PC-3 (cell line): Measurements from ENCODE around the gene CKAP2. TPM values are rescaled to one million over a fixed set of nuclear protein-coding genes. Genes with fewer than 3 reads are reported as not detected.

Experiments
- ATAC-seq: fragments of 200-7000 bp; cut with Tn5 transposase; 2 replicates; pipeline ENCODE4 v1.9.1; 2020; ENCODE audit warnings: mild to moderate bottlenecking, moderate library complexity
- BruUV-seq: library from RNA; stranded (reverse); fragments of 400-500 nt; replicated peaks from 2 replicates; lab custom pipeline; 2021; lab: Mats Ljungman, UMichigan
- CTCF ChIA-PET: fragments of 300-600 bp; sonication (Branson Sonifier 250); formaldehyde crosslinking; loops from one replicate; lab custom pipeline; 2022; ENCODE audit warnings: antibody characterized with exemption; lab: Charles Lee
- POLR2A ChIA-PET: fragments of 300-600 bp; sonication (Branson Sonifier 250); formaldehyde crosslinking; loops from one replicate; lab custom pipeline; 2022; ENCODE audit warnings: antibody characterized with exemption; ENCODE audit not compliant: unreplicated experiment; lab: Charles Lee
- DNase-seq: peaks from one replicate; pipeline ENCODE4 v3.0.0-alpha.2; 2015
- H2AFZ ChIP-seq: fragments of 300-600 bp; sonication (generic); 2 replicates; pipeline ENCODE4 v1.6.0; 2016; ENCODE audit warnings: antibody characterized with exemption, low read length
- H3F3A ChIP-seq: fragments of 300-600 bp; sonication (generic); one replicate; pipeline ENCODE4 v1.6.0; 2017; ENCODE audit warnings: antibody characterized with exemption, low read length, control low read depth, mild to moderate bottlenecking; ENCODE audit not compliant: unreplicated experiment
- H3K27ac ChIP-seq: fragments of 300-600 bp; sonication (generic); 2 replicates; pipeline ENCODE4 v1.5.1; 2016; ENCODE audit warnings: mild to moderate bottlenecking, low read length
- H3K27me3 ChIP-seq: fragments of 300-600 bp; sonication (generic); 2 replicates; pipeline ENCODE4 v1.6.1; 2016; ENCODE audit warnings: low read length, mixed read lengths
- H3K36me3 ChIP-seq: fragments of 300-600 bp; sonication (generic); 2 replicates; pipeline ENCODE4 v1.6.1; 2016; ENCODE audit warnings: low read depth, mixed run types, low read length, mixed read lengths
- H3K4me1 ChIP-seq: fragments of 300-600 bp; sonication (generic); 2 replicates; pipeline ENCODE4 v1.5.1; 2016; ENCODE audit warnings: low read length; ENCODE audit not compliant: insufficient read depth
- H3K4me2 ChIP-seq: fragments of 300-600 bp; sonication (generic); 2 replicates; pipeline ENCODE4 v1.6.0; 2016; ENCODE audit warnings: low read length
- H3K4me3 ChIP-seq: fragments of 300-600 bp; sonication (generic); 2 replicates; pipeline ENCODE4 v1.5.1; 2016; ENCODE audit warnings: mild to moderate bottlenecking, low read length, mixed read lengths
- H3K79me2 ChIP-seq: fragments of 300-600 bp; sonication (generic); 2 replicates; pipeline ENCODE4 v1.6.1; 2017; ENCODE audit warnings: low read length, mixed read lengths
- H3K9ac ChIP-seq: fragments of 300-600 bp; sonication (generic); 2 replicates; pipeline ENCODE4 v1.6.0; 2016; ENCODE audit warnings: mild to moderate bottlenecking, low read length
- H3K9me2 ChIP-seq: fragments of 300-600 bp; sonication (generic); replicated peaks from 2 replicates; pipeline ENCODE4 v1.6.1; 2016; ENCODE audit warnings: mixed run types, low read length, mixed read lengths
- H3K9me3 ChIP-seq: fragments of 300-600 bp; sonication (generic); 2 replicates; pipeline ENCODE4 v1.6.1; 2016; ENCODE audit warnings: low read length, mixed read lengths
- H4K20me1 ChIP-seq: fragments of 300-600 bp; sonication (generic); 2 replicates; pipeline ENCODE4 v1.6.1; 2016; ENCODE audit warnings: low read length, mixed read lengths
- CTCF ChIP-seq: fragments of 300-600 bp; sonication (generic); conservative IDR thresholded peaks from 2 replicates; pipeline ENCODE4 v1.5.1; 2017; ENCODE audit warnings: antibody characterized with exemption, low read depth, mild to moderate bottlenecking, low read length
- EZH2 ChIP-seq: fragments of 300-600 bp; sonication (generic); IDR thresholded peaks from one replicate; pipeline ENCODE4 v1.6.1; 2017; ENCODE audit warnings: antibody characterized with exemption, mild to moderate bottlenecking, low read length; ENCODE audit not compliant: unreplicated experiment
- EZH2phosphoT487 ChIP-seq: fragments of 300-600 bp; sonication (generic); IDR thresholded peaks from 2 replicates; pipeline ENCODE4 v1.6.1; 2018; ENCODE audit warnings: mild to moderate bottlenecking, antibody characterized with exemption, low read length, borderline replicate concordance
- intact Hi-C: fragments of 100-400 bp; cut with micrococcal nuclease; formaldehyde crosslinking; loops from 2 replicates; pipeline ENCODE4 v1.9.0; 2023
- total RNA-seq: library from RNA; depleted of rRNA; stranded (reverse); fragments of >200 nt; gene quantifications from 2 replicates; pipeline ENCODE4 v1.2.3, GENCODE V29; 2014

Gene CKAP2
- total RNA-seq, 1 experiment from 2014 or later: 30.7 TPM

GRCh38 chr13:52452470-52452869 is 2.8 kb upstream of the CKAP2 start:
- no TSS peak for BruUV-seq
- H3K79me2 ChIP-seq: peaks cover 59% of the 10 kb centered on the region
- H3K27ac ChIP-seq: no peak overlapping the region
- H3K4me3 ChIP-seq: no peak overlapping the region
- DNase-seq: no peak
- H3K9me2 ChIP-seq: no peaks in the 10 kb centered on the region
- no peaks in the 10 kb centered on the region for H3F3A ChIP-seq
- 0 out of 2 replicates have a peak, but pooled peaks cover 5% of the 10 kb centered on the region for H4K20me1 ChIP-seq
- H3K9me3 ChIP-seq: no peaks in the 10 kb centered on the region
- peaks cover 26% of the 10 kb centered on the region for H3K4me1 ChIP-seq
- H3K4me2 ChIP-seq: no peak overlapping the region
- ChIA-PET CTCF (no interaction called here), POLR2A (no interaction called here)
- H2AFZ ChIP-seq: no peak overlapping the region
- H3K36me3 ChIP-seq: no peaks in the 10 kb centered on the region; the same call in 1 of the 2 replicates
- no peak overlapping the region for H3K9ac ChIP-seq
- no peaks in the 10 kb centered on the region for H3K27me3 ChIP-seq
- ATAC-seq: no peak
- intact Hi-C loops: no loop called here
- TF ChIP-seq CTCF (no peak), EZH2phosphoT487 (no peak), EZH2 (no peak)

GRCh38 chr13:52454459-52454819 is 839 bp upstream of the CKAP2 start:
- ATAC-seq (no peak), DNase-seq (peak; percentile 11)
- H3K9me2 ChIP-seq: no peaks in the 10 kb centered on the region
- H4K20me1 ChIP-seq: no peaks in the 10 kb centered on the region
- H3K36me3 ChIP-seq: no peaks in the 10 kb centered on the region; the same call in 1 of the 2 replicates
- ChIA-PET CTCF (no interaction called here), POLR2A (no interaction called here)
- peak overlapping the region; percentile 99 for H2AFZ ChIP-seq
- H3K9ac ChIP-seq: peak overlapping the region; percentile 84
- H3K4me3 ChIP-seq: peak overlapping the region; percentile 96
- TF ChIP-seq CTCF (no peak), EZH2phosphoT487 (no peak), EZH2 (no peak)
- H3K27me3 ChIP-seq: no peaks in the 10 kb centered on the region
- H3K4me2 ChIP-seq: peak overlapping the region; percentile 97
- no peak overlapping the region for H3K27ac ChIP-seq
- intact Hi-C loops: no loop called here
- H3F3A ChIP-seq: no peaks in the 10 kb centered on the region
- peaks cover 25% of the 10 kb centered on the region for H3K4me1 ChIP-seq
- no peaks in the 10 kb centered on the region for H3K9me3 ChIP-seq
- peaks cover 56% of the 10 kb centered on the region for H3K79me2 ChIP-seq
- no TSS peak for BruUV-seq

- DNase-seq: peak; percentile 41
- CTCF ChIA-PET: no interaction called here
- no TSS peak for BruUV-seq
Observed at GRCh38 chr13:52455677-52456041, 381 bp downstream of the CKAP2 start.

More at GRCh38 chr13:52455677-52456041, 381 bp downstream of the CKAP2 start:
- Histone ChIP-seq H2AFZ (peak overlapping the region; percentile 99), H3K27ac (peak overlapping the region; percentile 47), H3K79me2 (peaks cover 60% of the 10 kb centered on the region), H4K20me1 (no peaks in the 10 kb centered on the region), H3F3A (no peaks in the 10 kb centered on the region), H3K9me2 (no peaks in the 10 kb centered on the region), H3K4me2 (peak overlapping the region; percentile 97), H3K4me3 (peak overlapping the region; percentile 96), H3K4me1 (peaks cover 26% of the 10 kb centered on the region), H3K9me3 (no peaks in the 10 kb centered on the region), H3K27me3 (no peaks in the 10 kb centered on the region), H3K9ac (peak overlapping the region; percentile 84), H3K36me3 (peaks cover under 1% of the 10 kb centered on the region)
- TF ChIP-seq CTCF: no peak
- ATAC-seq: peak; percentile 44
- intact Hi-C loops: loop anchor here (5.0 kb wide), 1 partner anchor 197 kb away; the partner anchor contains the start of gene SUGT1
- POLR2A ChIA-PET: no interaction called here
